ENCODE data around the gene PLOD2. TPM values are rescaled to one million over a fixed set of nuclear protein-coding genes. Genes with fewer than 3 reads are reported as not detected.

The PLOD2 gene
- total and polyA plus RNA-seq, 4 donors, result 18.6 to 57.0 (median 24.3) TPM

DNA sequence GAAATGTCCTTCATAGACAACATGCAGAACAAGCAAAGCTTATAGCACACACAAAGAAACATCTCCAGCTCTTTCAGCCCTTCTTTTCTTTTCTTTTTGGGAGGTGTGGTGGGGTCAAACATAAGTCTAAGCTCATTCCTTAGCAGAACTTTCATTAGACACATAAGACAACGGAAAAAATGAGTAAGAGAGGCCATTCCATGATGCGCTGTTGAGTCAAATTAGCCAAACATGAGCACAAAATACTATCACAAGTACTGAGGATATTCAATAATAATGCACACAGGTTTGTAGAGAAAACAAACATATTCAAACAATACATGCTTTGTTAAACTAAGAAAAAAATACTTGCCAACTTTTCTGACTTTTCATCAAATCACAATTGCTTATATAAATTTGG, 83.0 kb downstream of the PLOD2 start:
- Histone ChIP-seq H3K27me3 (ENCODE audit: control insufficient read depth in 4 of 4, insufficient read depth in 4 of 4, low read length in 3 of 4) (no peaks in the 10 kb centered on the region), H3K27ac (ENCODE audit: low read depth in 1 of 2, low read length in 2 of 2) (no peak overlapping the region), H3K4me3 (ENCODE audit: low read depth in 1 of 3, low read length in 3 of 3) (no peak overlapping the region), H3K9me3 (ENCODE audit: control insufficient read depth in 4 of 4, low read length in 3 of 4) (no peaks in the 10 kb centered on the region), H3K36me3 (ENCODE audit: control insufficient read depth in 4 of 4, insufficient read depth in 3 of 4, low read depth in 1 of 4, low read length in 3 of 4) (peaks cover 0 to 8% (median 3%) of the 10 kb centered on the region in 4 donors), H3K9ac (ENCODE audit: low read depth in 1 of 2, low read length in 2 of 2) (no peak overlapping the region), H3K4me1 (ENCODE audit: control insufficient read depth in 4 of 4, insufficient read depth in 4 of 4, low read length in 3 of 4) (no peaks in the 10 kb centered on the region)
- TF ChIP-seq TAF1 (conservative IDR thresholded peaks at IDR 0.05) (no peak), GABPA (IDR thresholded peaks at IDR 0.05 in 1 of 2, conservative IDR thresholded peaks at IDR 0.05 in 1 of 2) (no peak), EGR1 (IDR thresholded peaks at IDR 0.05; ENCODE audit: low read depth in 2 of 2) (no peak), RXRA (IDR thresholded peaks at IDR 0.05) (no peak), FOXA2 (IDR thresholded peaks at IDR 0.05) (no peak), HNF4G (IDR thresholded peaks at IDR 0.05) (no peak), RAD21 (IDR thresholded peaks at IDR 0.05) (no peak)
- TF ChIP-seq, protein P1, sequence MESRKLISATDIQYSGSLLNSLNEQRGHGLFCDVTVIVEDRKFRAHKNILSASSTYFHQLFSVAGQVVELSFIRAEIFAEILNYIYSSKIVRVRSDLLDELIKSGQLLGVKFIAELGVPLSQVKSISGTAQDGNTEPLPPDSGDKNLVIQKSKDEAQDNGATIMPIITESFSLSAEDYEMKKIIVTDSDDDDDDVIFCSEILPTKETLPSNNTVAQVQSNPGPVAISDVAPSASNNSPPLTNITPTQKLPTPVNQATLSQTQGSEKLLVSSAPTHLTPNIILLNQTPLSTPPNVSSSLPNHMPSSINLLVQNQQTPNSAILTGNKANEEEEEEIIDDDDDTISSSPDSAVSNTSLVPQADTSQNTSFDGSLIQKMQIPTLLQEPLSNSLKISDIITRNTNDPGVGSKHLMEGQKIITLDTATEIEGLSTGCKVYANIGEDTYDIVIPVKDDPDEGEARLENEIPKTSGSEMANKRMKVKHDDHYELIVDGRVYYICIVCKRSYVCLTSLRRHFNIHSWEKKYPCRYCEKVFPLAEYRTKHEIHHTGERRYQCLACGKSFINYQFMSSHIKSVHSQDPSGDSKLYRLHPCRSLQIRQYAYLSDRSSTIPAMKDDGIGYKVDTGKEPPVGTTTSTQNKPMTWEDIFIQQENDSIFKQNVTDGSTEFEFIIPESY (IDR thresholded peaks at IDR 0.05), result no peak
- TF ChIP-seq, protein P2, sequence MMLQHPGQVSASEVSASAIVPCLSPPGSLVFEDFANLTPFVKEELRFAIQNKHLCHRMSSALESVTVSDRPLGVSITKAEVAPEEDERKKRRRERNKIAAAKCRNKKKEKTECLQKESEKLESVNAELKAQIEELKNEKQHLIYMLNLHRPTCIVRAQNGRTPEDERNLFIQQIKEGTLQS (IDR thresholded peaks at IDR 0.05), result no peak
- TF ChIP-seq, protein P3, sequence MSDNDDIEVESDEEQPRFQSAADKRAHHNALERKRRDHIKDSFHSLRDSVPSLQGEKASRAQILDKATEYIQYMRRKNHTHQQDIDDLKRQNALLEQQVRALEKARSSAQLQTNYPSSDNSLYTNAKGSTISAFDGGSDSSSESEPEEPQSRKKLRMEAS (IDR thresholded peaks at IDR 0.05), result no peak
- TF ChIP-seq, protein P4, sequence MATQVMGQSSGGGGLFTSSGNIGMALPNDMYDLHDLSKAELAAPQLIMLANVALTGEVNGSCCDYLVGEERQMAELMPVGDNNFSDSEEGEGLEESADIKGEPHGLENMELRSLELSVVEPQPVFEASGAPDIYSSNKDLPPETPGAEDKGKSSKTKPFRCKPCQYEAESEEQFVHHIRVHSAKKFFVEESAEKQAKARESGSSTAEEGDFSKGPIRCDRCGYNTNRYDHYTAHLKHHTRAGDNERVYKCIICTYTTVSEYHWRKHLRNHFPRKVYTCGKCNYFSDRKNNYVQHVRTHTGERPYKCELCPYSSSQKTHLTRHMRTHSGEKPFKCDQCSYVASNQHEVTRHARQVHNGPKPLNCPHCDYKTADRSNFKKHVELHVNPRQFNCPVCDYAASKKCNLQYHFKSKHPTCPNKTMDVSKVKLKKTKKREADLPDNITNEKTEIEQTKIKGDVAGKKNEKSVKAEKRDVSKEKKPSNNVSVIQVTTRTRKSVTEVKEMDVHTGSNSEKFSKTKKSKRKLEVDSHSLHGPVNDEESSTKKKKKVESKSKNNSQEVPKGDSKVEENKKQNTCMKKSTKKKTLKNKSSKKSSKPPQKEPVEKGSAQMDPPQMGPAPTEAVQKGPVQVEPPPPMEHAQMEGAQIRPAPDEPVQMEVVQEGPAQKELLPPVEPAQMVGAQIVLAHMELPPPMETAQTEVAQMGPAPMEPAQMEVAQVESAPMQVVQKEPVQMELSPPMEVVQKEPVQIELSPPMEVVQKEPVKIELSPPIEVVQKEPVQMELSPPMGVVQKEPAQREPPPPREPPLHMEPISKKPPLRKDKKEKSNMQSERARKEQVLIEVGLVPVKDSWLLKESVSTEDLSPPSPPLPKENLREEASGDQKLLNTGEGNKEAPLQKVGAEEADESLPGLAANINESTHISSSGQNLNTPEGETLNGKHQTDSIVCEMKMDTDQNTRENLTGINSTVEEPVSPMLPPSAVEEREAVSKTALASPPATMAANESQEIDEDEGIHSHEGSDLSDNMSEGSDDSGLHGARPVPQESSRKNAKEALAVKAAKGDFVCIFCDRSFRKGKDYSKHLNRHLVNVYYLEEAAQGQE (IDR thresholded peaks at IDR 0.05), result no peak
- TF ChIP-seq, protein P5, sequence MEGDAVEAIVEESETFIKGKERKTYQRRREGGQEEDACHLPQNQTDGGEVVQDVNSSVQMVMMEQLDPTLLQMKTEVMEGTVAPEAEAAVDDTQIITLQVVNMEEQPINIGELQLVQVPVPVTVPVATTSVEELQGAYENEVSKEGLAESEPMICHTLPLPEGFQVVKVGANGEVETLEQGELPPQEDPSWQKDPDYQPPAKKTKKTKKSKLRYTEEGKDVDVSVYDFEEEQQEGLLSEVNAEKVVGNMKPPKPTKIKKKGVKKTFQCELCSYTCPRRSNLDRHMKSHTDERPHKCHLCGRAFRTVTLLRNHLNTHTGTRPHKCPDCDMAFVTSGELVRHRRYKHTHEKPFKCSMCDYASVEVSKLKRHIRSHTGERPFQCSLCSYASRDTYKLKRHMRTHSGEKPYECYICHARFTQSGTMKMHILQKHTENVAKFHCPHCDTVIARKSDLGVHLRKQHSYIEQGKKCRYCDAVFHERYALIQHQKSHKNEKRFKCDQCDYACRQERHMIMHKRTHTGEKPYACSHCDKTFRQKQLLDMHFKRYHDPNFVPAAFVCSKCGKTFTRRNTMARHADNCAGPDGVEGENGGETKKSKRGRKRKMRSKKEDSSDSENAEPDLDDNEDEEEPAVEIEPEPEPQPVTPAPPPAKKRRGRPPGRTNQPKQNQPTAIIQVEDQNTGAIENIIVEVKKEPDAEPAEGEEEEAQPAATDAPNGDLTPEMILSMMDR (IDR thresholded peaks at IDR 0.05; ENCODE audit: low read depth, low read length, missing input control), result no peak
- 96% methylated on average over 2 of the region's 2 CpGs for WGBS
- no peak for DNase-seq (ENCODE audit: low spot score)

DNA sequence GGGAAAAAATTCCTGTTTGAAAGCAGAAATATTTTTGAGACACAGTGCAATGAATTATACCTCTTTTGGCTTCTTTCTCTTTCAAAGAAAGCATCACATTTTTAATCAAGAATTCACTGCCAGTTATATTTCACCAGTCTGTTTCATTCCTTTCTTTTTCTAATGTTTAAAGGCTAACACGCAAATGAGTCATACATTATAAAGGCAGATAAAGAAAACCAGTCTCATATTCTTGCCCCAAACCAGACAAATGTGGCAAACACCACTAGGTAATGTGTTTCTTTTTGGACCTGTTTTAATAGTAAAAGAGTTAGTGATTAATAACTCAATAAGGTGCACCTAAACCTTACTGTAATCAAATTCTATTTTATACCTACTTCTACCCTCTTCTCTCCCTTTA, 83.8 kb downstream of the PLOD2 start:
- no peak overlapping the region for H3K9ac ChIP-seq (ENCODE audit: low read depth in 1 of 2, low read length in 2 of 2)
- H3K27me3 ChIP-seq (ENCODE audit: control insufficient read depth in 4 of 4, insufficient read depth in 4 of 4, low read length in 3 of 4), result no peaks in the 10 kb centered on the region
- no peaks in the 10 kb centered on the region for H3K9me3 ChIP-seq (ENCODE audit: control insufficient read depth in 4 of 4, low read length in 3 of 4)
- H3K36me3 ChIP-seq (ENCODE audit: control insufficient read depth in 4 of 4, insufficient read depth in 3 of 4, low read depth in 1 of 4, low read length in 3 of 4), result peaks cover 0 to 8% (median 4%) of the 10 kb centered on the region in 4 donors
- WGBS, result 93% methylated on average over 1 of the region's 1 CpG
- no peaks in the 10 kb centered on the region for H3K4me1 ChIP-seq (ENCODE audit: control insufficient read depth in 4 of 4, insufficient read depth in 4 of 4, low read length in 3 of 4)
- no peak overlapping the region for H3K27ac ChIP-seq (ENCODE audit: low read depth in 1 of 2, low read length in 2 of 2)
- DNase-seq (ENCODE audit: low spot score), result no peak
- TF ChIP-seq, protein P4 (IDR thresholded peaks at IDR 0.05), result no peak
- TF ChIP-seq, protein P1 (IDR thresholded peaks at IDR 0.05), result no peak
- TF ChIP-seq FOXA1 (IDR thresholded peaks at IDR 0.05) (no peak), HNF4A (conservative IDR thresholded peaks at IDR 0.05) (no peak), TAF1 (conservative IDR thresholded peaks at IDR 0.05) (no peak)
- no peak overlapping the region for H3K4me3 ChIP-seq (ENCODE audit: low read depth in 1 of 3, low read length in 3 of 3)

Measured in liver (tissue), 9 donors.